ENCODE measurements around the gene TMEM132C. TPM values are rescaled to one million over a fixed set of nuclear protein-coding genes. Genes with fewer than 3 reads are reported as not detected.

TMEM132C gene
- total and polyA plus RNA-seq, 2 of the 4 experiments (the other 2 are of a cell fraction): not detected

- Histone ChIP-seq H2AFZ (replicated peaks; ENCODE audit: low read length, poor library complexity) (no peak overlapping the region), H3K56ac (ENCODE audit: extremely low read depth, insufficient read depth, low read length) (no peak overlapping the region), H3K4ac (ENCODE audit: low read depth, low read length) (no peak overlapping the region), H3K4me2 (ENCODE audit: low read depth, low read length) (no peak overlapping the region), H2BK15ac (ENCODE audit: low read depth, low read length) (no peak overlapping the region), H3K14ac (replicated peaks; ENCODE audit: low read depth, low read length) (no peak overlapping the region), H4K91ac (ENCODE audit: insufficient read depth, low read depth, low read length) (no peak overlapping the region), H2BK120ac (ENCODE audit: low read depth, low read length) (no peak overlapping the region), H3K27ac (ENCODE audit: insufficient read depth, low read length) (no peak overlapping the region), H2BK20ac (ENCODE audit: low read depth, low read length) (no peak overlapping the region), H3K9me1 (ENCODE audit: insufficient read depth, low read length) (no peaks in the 10 kb centered on the region), H3K4me1 (ENCODE audit: control insufficient read depth, insufficient read depth, low read length) (no peaks in the 10 kb centered on the region), H3K9ac (ENCODE audit: low read depth, low read length) (no peak overlapping the region), H3K23ac (ENCODE audit: low read depth, low read length) (no peak overlapping the region), H2BK5ac (ENCODE audit: low read depth, low read length, poor library complexity, severe bottlenecking) (no peak overlapping the region), H2AK5ac (ENCODE audit: low read depth, low read length) (no peak overlapping the region), H3K36me3 (ENCODE audit: control insufficient read depth, insufficient read depth, low read length) (no peaks in the 10 kb centered on the region), H4K20me1 (ENCODE audit: insufficient read depth, low read length) (no peaks in the 10 kb centered on the region), H3K79me1 (ENCODE audit: low read depth in 1 of 2, low read length in 2 of 2) (no peaks in the 10 kb centered on the region), H3K9me3 (ENCODE audit: control insufficient read depth, insufficient read depth, low read length) (peaks cover 12% of the 10 kb centered on the region), H3K4me3 (ENCODE audit: insufficient read depth, low read depth, low read length) (no peak overlapping the region), H4K8ac (ENCODE audit: low read depth in 2 of 2, low read length in 2 of 2) (no peak overlapping the region), H3K27me3 (ENCODE audit: control insufficient read depth, insufficient read depth, low read length) (no peaks in the 10 kb centered on the region), H4K5ac (ENCODE audit: low read depth, low read length) (no peak overlapping the region), H2AK9ac (replicated peaks; ENCODE audit: low read depth, low read length, poor library complexity) (no peak overlapping the region), H3K18ac (ENCODE audit: low read depth, low read length) (no peak overlapping the region)
- intact Hi-C loops (cut with micrococcal nuclease): no loop called here
- ATAC-seq (ENCODE audit: low read depth) (no peak), DNase-seq (no peak)
- in situ Hi-C loops (cut with MboI; ENCODE audit: low sequenced_read_pairs): no loop called here
- dilution Hi-C loops (cut with HindIII; ENCODE audit: low sequenced_read_pairs, unreplicated experiment): no loop called here
- ChIA-PET CTCF (interaction anchor here (0.7 kb wide), 1 partner anchor 76 kb away, joined by 5 read pairs; no protein-coding TSS in a partner anchor), POLR2A (ENCODE audit: unreplicated experiment) (no interaction called here)
- BruUV-seq (replicated peaks): no TSS peak
- no CpG with 5 or more reads among the region's 10 CpGs for WGBS, 2 experiments (ENCODE audit: extremely low coverage in 2 of 2, insufficient read length in 1 of 2)
- no peak for TF ChIP-seq POLR2A (IDR thresholded peaks at IDR 0.05; ENCODE audit: low read depth, low read length)
- TF ChIP-seq SMC3 (IDR thresholded peaks at IDR 0.05; ENCODE audit: low read depth, low read length): no peak
- no peak for TF ChIP-seq RAD21 (IDR thresholded peaks at IDR 0.05; ENCODE audit: low read length)
- no peak for TF ChIP-seq FOS (IDR thresholded peaks at IDR 0.05; ENCODE audit: low read depth, low read length)
- no peak for TF ChIP-seq MXI1 (IDR thresholded peaks at IDR 0.05; ENCODE audit: borderline replicate concordance, low read depth, low read length)
- TF ChIP-seq MAFK (IDR thresholded peaks at IDR 0.05; ENCODE audit: low read depth, low read length): no peak
Measured at GRCh38 chr12:128269181-128269591, 2.2 kb downstream of the TMEM132C start.

Data from IMR-90 (cell line).